Ureter (tissue), 1 donor: Measurements from ENCODE around the gene TNFAIP8L3. TPM values are rescaled to one million over a fixed set of nuclear protein-coding genes. Genes with fewer than 3 reads are reported as not detected.

Experiments used
- total RNA-seq: library from RNA; stranded (reverse); gene quantifications from one replicate; pipeline ENCODE4 v1.2.4, GENCODE V29; 2023
- donor health status: DM: yes; HTN: yes; CAD: no.

The TNFAIP8L3 gene
- total RNA-seq, 1 donor from 2014 or later, result 20.6 TPM

Other genes starting within 250 kb of the TNFAIP8L3 start
- gene AP4E1, start 186.2 kb downstream of the TNFAIP8L3 start, total RNA-seq, result 12.4 TPM
- gene CYP19A1, start 243.7 kb upstream of the TNFAIP8L3 start, total RNA-seq, result 0.34 TPM
- gene GLDN, start 246.7 kb upstream of the TNFAIP8L3 start, total RNA-seq, result 5.1 TPM